ENCODE results near the gene CCDC85C.
A peak's percentile ranks its signal among the peaks of the same experiment; 100 is the strongest.

Gene CCDC85C

GRCh38 chr14:99564926-99565259, 39.1 kb downstream of the CCDC85C start:
- no peak overlapping the region for H3K4me3 ChIP-seq (ENCODE audit: low read depth, low read length)
- DNase-seq (ENCODE audit: low read depth) = no peak

DNA sequence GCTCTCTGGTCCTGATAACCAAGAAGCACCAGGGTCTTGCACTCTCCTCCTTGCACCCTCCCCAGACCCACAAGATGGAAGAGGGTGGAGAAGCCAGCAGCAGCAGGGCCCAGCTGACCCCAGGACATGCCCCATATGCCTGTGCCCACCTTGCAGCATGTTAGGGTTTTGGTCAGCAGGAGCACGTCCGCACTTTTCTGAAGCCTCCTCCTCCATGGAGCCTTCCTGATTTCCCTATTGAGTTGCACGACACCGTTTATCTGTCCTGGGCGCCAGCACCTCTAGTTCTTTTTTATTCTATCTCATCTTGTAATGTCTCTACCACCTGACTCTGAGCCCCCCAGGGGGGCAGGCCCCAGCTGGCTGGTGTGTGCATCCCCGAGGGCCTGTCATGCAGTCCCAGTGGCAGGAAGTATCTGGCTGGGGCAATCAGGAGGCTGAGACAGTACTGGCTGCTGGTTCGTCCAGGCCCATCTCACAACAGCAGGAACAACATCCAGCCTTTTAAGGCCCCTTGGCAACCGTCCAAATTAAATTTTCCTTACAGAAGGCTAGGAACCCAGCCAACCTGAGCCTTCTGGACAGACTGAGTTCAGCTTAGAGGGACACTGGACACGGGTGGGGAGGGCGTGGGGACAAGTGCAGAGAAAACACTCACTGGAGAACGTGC, 39.6 kb downstream of the CCDC85C start:
- DNase-seq (ENCODE audit: low read depth) = peak; percentile 52

GRCh38 chr14:99563749-99564129, 40.3 kb downstream of the CCDC85C start:
- no peak overlapping the region for H3K4me3 ChIP-seq (ENCODE audit: low read depth, low read length)
- DNase-seq (ENCODE audit: low read depth) = no peak

More for the DNA sequence above, 39.6 kb downstream of the CCDC85C start:
- H3K4me3 ChIP-seq (ENCODE audit: low read depth, low read length) = no peak overlapping the region

GRCh38 chr14:99562856-99563748, 40.9 kb downstream of the CCDC85C start:
- H3K4me3 ChIP-seq (ENCODE audit: low read depth, low read length) = no peak overlapping the region
- DNase-seq (ENCODE audit: low read depth) = no peak

GRCh38 chr14:99561864-99562263, 42.1 kb downstream of the CCDC85C start:
- no peak for DNase-seq (ENCODE audit: low read depth)
- no peak overlapping the region for H3K4me3 ChIP-seq (ENCODE audit: low read depth, low read length)

DNA sequence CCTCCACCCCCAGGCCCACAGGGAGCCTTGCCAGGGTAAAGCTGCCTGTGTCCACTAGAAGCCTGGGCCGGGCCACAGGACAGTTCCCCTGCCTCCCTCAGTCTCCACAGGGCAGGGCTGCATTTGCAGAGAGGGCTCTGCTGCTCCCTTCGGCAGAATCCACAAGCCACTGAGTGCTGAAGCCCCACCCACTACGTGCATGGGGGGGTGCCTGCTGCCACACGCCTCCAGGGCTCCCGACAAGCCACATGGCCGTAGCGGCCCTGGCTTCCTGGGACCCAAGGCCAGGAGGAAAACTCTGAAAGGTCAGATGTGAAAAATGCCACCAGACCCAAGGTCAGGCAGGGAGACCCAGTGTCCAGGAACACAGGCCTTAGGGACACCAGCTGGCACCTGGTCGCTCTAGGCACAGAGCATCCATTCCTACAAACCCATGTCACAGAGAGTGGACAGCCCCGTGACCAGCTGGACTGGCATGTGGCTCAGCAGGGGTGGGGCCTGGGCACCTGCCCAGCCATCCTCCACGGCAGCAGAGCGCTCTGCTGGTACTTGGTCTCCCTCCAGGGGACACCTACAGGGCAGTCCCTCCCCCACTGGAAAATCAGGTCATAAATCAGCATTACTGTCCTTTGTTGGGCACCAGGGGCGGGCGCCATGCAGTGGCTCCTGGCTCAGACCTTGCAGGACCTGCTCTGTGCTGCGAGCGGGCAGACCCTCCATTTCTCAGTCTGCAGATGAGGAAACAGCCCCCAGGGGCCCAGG, 42.9 kb downstream of the CCDC85C start:
- H3K4me3 ChIP-seq (ENCODE audit: low read depth, low read length) = no peak overlapping the region
- no peak for DNase-seq (ENCODE audit: low read depth)

- DNase-seq (ENCODE audit: low read depth) = no peak
- H3K4me3 ChIP-seq (ENCODE audit: low read depth, low read length) = no peak overlapping the region
These were observed 43.6 kb downstream of the CCDC85C start for GRCh38 chr14:99560403-99560802.

- DNase-seq (ENCODE audit: low read depth) = no peak
- H3K4me3 ChIP-seq (ENCODE audit: low read depth, low read length) = no peak overlapping the region
These were observed 44.6 kb downstream of the CCDC85C start for GRCh38 chr14:99559286-99559990.

DNA sequence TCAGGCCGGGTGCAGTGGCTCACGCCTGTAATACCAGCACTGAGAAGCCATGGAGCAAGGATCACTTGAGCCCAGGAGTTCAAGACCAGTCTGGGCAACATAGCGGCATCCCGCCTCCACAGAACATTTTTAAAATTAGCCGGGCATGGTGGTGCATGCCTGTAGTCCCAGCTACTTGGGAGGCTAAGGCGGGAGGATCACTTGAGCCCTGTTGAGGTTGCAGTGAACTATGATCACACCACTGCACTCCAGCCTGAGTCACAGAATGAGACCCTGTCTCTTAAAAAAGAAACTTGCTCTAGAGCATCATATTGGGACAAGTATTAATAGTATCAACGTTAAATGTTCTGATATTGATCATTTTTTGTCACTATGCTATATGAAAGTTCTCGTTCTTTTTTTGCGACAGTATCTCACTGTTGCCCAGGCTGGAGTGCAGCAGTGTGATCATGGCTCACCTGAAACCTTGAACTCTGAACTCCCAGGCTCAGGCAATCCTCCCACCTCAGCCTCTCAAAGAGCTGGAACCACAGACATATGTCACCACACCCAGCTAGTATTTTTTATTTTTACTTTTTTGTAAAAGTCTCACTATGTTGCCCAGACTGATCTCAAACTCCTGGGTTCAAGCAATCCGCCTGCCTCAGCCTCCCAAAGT, 47.7 kb downstream of the CCDC85C start:
- no peak for DNase-seq (ENCODE audit: low read depth)
- no peak overlapping the region for H3K4me3 ChIP-seq (ENCODE audit: low read depth, low read length)

- H3K4me3 ChIP-seq (ENCODE audit: low read depth, low read length) = no peak overlapping the region
- DNase-seq (ENCODE audit: low read depth) = no peak
These were observed 49.1 kb downstream of the CCDC85C start for GRCh38 chr14:99554757-99555531.

DNA sequence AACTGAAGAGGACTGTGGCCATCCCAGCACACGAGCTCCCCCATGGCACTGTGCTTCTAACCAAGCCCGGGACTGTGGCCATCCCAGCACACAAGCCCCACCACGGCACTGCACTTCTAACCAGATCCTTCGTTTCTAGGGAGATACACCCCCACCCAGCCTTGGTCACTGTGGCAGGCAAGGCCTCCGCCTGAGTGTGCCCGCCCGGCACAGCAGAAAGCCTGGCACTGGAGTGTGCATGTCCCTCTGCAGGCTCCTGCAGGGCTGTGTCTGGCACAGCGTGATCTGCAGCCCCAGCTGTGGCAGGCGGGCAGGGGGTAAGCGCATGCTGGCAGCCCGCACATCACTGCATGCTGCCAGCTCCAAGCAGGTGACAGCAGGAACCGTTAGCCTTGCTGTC, 49.8 kb downstream of the CCDC85C start:
- no peak overlapping the region for H3K4me3 ChIP-seq (ENCODE audit: low read depth, low read length)

GRCh38 chr14:99552572-99553216, 51.3 kb downstream of the CCDC85C start:
- no peak for DNase-seq (ENCODE audit: low read depth)
- H3K4me3 ChIP-seq (ENCODE audit: low read depth, low read length) = no peak overlapping the region

More for the DNA sequence above, 49.8 kb downstream of the CCDC85C start:
- DNase-seq (ENCODE audit: low read depth) = no peak

GRCh38 chr14:99552021-99552553, 51.9 kb downstream of the CCDC85C start:
- H3K4me3 ChIP-seq (ENCODE audit: low read depth, low read length) = no peak overlapping the region
- DNase-seq (ENCODE audit: low read depth) = no peak

- no peak for DNase-seq (ENCODE audit: low read depth)
- H3K4me3 ChIP-seq (ENCODE audit: low read depth, low read length) = no peak overlapping the region
These were observed 52.7 kb downstream of the CCDC85C start for GRCh38 chr14:99551034-99551922.

DNA sequence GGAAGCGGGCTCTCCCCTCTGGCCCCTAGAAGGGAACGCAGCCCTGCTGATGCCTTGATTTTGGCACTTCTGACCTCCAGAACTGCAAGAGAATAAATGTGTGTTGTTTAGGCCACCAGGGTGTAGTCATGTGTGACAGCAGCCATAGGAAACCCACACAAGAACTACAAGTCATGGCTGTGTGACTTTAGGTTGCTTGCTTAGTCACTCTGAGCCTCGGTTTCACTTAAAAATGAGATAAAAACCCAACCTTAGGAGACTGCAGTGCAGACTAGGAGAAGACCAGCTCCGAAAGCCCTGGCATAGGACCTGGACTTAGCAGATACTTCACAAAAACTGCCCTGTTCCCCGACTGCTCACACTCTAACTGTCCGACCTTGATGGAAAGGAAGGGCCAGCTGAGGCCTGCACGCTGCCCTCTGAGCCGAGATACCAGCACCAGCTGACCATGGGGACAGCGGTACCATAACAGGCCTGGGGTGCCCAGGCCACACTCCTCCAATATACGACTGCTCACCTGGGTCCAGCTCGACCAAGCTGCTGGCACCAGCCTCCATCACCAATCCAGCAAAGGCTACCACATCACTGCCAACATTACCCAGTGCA, 53.5 kb downstream of the CCDC85C start:
- no peak overlapping the region for H3K4me3 ChIP-seq (ENCODE audit: low read depth, low read length)
- DNase-seq (ENCODE audit: low read depth) = no peak

DNA sequence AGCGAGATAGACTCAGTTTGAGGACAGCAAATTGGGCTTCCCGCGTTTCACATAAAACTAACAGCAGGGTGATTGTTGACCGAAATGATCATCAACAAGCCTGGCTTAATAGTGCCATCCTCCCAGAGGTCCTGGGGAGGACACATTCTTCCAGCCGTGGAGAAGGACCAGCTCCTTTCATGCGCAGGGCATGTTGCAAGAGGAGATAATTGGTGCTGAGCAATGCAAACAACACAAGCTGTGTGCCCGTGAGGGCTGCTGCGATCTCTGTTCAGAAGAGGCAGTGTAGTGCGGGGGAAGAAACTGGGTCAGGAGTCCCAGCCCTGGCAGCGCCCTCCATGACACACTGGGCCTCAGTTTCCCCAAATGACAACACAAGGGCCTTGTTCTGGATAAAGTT, 54.3 kb downstream of the CCDC85C start:
- no peak overlapping the region for H3K4me3 ChIP-seq (ENCODE audit: low read depth, low read length)
- no peak for DNase-seq (ENCODE audit: low read depth)
